Cerebellar nuclear complex (tissue), 1 donor: ENCODE results near the gene ARHGEF17.
A peak's percentile ranks its signal among the peaks of the same experiment; 100 is the strongest.

Source experiments
- DNase-seq, 2 experiments: peaks; one replicate each; lab custom pipeline; 2025; lab: John Stamatoyannopoulos, UW

The ARHGEF17 gene

GRCh38 chr11:73382183-73382582 is 74.1 kb downstream of the ARHGEF17 start:
- no peak for DNase-seq

DNA sequence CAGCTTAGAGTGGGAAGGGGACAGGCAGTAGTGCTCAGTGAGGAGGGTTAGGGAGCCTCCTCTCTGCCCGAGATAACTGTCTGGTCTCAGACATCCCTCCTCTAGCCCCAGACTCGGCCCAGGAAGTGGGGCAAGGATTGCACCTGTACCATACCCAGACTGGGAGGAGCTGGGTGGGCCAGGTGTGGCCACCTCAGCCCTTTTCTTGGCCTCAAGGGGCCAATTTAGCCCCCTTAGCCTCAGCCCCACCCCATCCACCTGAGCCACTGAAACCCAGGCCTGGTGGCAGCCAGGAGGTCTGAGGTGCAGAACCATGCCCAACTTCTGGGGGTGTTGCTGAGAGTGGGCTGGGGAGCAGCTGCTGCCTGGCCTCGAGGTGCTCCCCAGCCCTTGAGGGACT is 74.7 kb downstream of the ARHGEF17 start:
- no peak for DNase-seq

DNA sequence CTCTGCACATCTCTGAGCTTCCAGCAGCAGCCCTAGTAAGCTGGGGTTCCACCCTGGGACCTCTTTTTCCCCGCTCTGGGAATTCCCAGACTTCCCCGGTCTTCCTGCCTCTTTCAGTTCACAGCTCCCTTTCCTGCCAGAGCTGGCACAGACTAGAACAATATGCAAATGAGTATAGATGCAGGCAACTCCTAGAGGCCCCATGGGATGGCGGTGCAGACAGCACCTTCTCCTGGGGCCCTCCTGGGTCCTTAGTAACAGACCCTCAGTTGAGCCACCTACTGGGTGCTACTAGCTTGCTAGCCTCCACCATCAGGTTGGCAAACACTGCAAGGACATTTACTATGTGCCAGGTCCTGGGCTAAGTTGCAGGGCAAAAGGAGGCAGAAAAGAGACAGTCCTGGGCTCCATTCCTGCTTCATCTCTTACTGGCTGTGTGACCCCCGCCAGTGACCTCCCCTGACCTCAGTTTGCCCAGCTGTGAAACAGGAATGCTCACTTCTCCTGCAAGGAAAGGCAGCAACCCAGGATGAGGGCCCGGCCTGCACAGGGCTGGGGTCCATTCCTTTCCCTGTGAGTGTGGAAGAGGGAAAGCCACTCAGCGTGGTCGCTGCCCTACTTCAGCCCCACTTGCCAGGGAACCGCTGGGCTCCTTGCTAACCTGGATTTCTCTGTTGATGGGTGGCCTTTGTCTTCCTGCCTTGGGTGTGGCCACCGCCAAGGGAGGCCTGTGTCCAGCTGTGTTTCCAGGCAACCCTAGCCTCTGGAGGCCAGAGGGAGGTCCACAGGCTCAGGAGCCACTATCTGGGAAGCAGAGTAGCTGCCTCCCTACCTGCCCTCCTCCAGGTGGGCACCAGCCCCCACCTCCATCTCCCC is 75.4 kb downstream of the ARHGEF17 start:
- DNase-seq = no peak

DNA sequence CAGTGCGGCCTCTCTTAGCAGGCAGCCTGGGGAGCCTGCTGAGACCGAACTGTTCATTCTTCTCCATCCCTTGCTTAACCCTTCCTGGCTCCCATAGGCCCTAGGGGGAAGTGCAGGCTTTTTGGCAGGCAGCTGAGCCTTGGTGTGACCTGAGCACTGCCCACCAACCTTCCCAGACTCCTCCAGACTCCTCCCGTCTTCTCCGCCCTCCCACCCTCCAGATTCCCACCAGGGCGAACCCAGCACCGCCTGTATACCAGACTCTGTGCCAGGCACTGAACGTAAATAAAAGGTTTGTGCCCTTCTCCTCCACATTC is 76.0 kb downstream of the ARHGEF17 start:
- DNase-seq = no peak

- DNase-seq = no peak
Measured at GRCh38 chr11:73384531-73384871, 76.4 kb downstream of the ARHGEF17 start.

- DNase-seq = no peak
Measured at GRCh38 chr11:73384872-73385689, 77.0 kb downstream of the ARHGEF17 start.

DNA sequence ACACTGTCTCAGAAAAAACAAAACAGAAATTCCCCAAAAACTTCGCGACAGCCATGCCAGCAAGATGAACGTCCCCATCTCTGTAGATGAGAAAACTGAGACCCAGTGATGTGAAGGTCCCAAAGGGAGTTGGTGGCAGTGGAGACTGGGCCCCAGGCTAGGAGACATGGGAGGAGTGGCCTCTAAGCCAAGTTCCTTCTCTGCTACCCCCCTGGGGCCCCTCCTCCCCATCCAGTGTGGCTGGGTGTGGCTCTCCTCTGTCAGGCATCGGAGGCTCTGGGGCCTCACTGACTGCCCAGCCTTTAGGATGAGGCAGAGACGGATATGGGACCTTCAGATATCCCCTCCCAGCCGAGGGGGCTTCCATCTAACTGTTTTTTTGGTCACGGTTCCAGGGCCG is 77.9 kb downstream of the ARHGEF17 start:
- DNase-seq = no peak

DNA sequence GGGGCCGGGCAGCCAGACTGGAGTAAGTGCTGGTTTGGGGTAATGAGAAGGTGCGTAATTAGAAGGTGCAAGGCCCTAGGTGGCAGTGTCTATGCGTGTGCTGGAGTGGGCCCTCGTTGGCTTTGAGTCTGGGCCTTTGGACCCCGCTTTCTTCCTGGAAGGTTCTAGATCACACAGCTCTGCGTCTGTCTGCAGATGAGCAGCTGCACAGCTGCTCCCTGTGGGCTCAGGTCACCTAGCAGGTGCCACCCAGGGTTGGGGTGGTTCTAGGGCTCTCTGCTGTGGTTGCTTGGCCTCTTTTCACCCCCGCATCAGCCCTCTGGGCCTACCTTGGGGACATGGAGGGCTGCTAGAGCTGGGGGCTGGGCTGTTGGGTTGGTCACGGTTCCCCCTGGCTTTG is 78.5 kb downstream of the ARHGEF17 start:
- DNase-seq = no peak

GRCh38 chr11:73387594-73388264 is 79.7 kb downstream of the ARHGEF17 start:
- DNase-seq = no peak

DNA sequence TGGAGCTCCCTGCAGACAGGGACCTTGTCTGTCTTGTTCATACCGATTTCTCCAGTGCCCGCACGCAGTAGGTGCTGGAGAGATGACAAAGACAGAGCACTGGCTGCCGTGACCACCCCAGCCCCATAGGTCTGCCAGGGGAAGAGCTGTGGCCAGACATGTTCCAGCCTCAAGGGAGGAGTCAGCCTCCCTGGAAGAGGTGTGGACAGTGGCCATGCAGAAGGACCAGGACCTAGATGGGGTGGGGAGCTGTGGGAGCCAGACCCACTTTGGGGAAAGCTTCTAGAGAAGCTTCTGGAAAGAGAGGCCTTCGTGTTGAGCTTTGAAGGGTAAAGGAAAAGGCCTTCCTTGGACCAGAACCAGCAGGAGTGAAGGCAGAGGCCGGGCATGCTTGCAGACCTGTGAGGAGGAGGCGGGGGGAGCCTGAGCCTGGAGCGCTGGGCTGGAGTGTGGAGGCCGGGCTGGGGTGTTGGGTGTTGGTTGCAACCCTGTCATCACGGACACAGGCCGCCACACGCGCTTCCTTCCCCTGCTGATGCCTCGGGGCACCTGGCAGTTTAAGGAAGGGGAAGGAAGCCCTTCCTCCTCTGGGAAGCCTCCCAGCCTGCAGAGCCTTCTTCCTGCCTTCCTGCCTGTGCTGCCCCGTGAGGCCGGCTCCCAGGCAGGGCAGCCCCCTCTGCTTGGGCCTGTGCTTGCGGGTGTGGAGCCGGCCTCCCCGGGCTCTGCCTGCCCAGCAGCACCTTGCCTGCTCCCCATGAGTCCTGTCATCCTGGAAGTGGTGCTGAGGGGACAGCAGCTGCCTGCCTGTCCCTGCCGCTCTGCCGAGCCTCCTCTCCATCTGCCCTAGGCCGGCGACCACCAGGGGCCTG is 80.4 kb downstream of the ARHGEF17 start:
- no peak for DNase-seq

DNA sequence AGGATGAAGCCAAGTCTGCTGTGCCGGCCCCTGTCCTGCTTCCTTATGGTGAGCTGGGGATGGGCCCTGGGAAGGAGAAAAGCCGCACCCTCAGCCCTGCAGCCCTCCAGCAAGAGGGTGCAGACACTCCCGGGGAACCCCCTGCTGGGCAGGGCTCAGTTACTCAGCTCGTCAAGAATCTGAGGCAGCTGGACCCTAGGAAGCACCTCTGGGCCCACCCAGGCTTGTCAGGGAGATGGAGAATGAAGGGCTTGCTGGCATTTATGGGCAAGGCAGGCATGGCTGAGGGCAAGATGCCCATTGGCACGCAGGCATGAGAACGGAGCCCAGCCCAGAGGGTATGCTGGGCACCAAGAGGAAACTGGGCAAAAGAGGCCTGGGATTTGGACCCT is 81.1 kb downstream of the ARHGEF17 start:
- no peak for DNase-seq

- DNase-seq = no peak
Measured at GRCh38 chr11:73389916-73390315, 81.8 kb downstream of the ARHGEF17 start.

DNA sequence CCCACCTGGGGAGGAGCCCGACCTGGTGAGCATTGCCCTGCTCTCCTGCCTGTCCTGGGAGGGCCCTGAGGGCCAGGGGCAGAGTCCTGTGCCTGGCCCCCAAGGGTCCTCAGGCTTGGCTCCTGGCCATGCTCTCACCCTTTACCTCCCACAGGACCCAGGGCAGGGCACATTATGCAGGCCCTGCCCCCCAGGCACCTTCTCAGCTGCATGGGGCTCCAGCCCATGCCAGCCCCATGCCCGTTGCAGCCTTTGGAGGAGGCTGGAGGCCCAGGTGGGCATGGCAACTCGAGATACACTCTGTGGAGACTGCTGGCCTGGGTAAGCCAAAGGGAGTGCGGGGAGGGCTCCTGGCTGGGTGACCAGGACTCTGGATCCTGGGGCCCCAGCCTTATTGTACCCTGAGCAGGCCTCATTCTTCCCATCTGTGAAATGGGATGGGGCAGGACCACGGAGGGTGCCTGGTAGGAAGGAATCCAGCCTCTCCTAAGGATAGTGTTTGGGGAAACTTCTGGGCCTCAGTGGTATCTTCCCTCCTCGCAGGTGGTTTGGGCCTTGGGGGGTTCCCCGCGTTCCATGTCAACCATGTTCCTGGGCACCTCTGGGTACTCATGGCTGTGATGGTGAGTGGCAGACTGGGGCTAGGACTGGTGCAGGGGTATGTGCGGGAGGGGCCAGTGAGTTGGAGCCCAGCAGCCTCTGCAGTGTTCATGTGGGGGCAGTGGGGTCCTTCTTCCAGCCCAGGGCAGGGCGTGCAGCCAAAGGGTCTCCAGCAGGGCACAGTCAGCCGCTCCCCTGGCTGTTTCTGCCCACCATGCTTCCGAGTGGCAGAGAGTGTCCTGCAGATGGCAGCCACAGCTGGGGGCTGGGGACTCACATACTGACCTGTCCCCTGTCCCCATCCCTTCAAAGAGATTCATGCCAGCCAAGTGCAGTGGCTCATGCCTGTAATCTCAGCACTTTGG is 82.8 kb downstream of the ARHGEF17 start:
- DNase-seq = no peak

DNA sequence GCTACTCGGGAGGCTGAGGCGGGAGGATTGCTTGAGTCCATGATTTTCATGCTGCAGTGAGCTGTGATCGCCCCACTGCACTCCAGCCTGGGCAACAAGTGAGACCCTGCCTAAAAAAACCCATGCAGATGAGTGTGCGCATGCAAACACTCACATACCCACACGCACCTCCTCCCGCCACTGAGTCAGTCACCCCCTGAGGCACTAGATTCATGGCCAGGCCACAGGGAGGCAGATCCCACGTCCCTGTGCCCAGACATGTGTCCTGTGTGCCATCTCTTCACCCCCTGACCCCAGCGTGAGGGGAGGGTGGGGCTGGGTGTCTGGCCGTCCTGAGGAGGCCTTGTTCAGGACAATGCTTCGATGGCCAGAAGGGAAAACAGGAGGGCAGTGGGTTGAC is 83.6 kb downstream of the ARHGEF17 start:
- no peak for DNase-seq

GRCh38 chr11:73392108-73393010 is 84.3 kb downstream of the ARHGEF17 start:
- no peak for DNase-seq

GRCh38 chr11:73393011-73393380 is 84.9 kb downstream of the ARHGEF17 start:
- DNase-seq = no peak

- DNase-seq = peak in 1 of 2 experiments; percentile 36
Measured at GRCh38 chr11:73393479-73394415, 85.7 kb downstream of the ARHGEF17 start.
